Measurements from ENCODE around the gene C1GALT1. TPM values are rescaled to one million over a fixed set of nuclear protein-coding genes. Genes with fewer than 3 reads are reported as not detected.

C1GALT1 gene
- total RNA-seq, 1 experiment from 2014 or later: 54.5 TPM

DNA sequence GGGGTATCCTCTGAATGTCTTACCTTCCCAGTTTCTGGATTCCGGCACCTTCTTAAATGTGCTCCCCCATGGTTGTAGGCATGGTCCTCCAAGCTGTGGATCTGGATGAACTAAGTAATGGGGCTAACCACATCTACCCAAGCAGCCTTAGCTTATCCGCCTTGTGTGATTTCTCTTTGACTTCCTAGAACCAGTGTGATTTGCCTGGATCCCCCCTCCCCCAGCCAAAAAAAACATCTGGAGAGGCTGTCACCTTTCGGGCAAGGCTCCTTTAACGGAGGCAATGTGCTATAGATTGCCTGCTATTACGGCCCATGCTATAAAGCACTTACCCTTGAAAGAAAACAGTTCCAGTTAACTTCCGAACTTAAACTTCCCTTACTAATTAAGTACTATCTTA lies 33.9 kb downstream of the C1GALT1 start:
- BruUV-seq (replicated peaks): no TSS peak
- Histone ChIP-seq H3K9me3 (ENCODE audit: control insufficient read depth, insufficient read depth, low read depth, low read length) (no peaks in the 10 kb centered on the region), H3K4me1 (ENCODE audit: control insufficient read depth, insufficient read depth, low read length) (peaks cover under 1% of the 10 kb centered on the region; the same call in 1 of the 2 replicates), H3K36me3 (ENCODE audit: control insufficient read depth, insufficient read depth, low read length) (no peaks in the 10 kb centered on the region), H3K27me3 (ENCODE audit: control insufficient read depth, insufficient read depth, low read length) (no peaks in the 10 kb centered on the region), H3K27ac (ENCODE audit: low read length) (no peak overlapping the region), H3K4me3 (ENCODE audit: low read depth in 2 of 2, low read length in 2 of 2) (no peak overlapping the region)
- in situ Hi-C loops (cut with HindIII; ENCODE audit: low pct_unique_long_range_greater_than_20kb, low sequenced_read_pairs): no loop called here
- POLR2A ChIA-PET: no interaction called here
- DNase-seq (ENCODE audit: low read depth, low spot score) (no peak), ATAC-seq (no peak)
- CTCF ChIA-PET: no interaction called here
- TF ChIP-seq REST (IDR thresholded peaks at IDR 0.05; ENCODE audit: insufficient read depth in 1 of 2, low read depth in 2 of 2, low read length in 1 of 2) (no peak), SIN3A (IDR thresholded peaks at IDR 0.05; ENCODE audit: borderline replicate concordance, insufficient read depth, low read depth, low read length) (no peak), POLR2AphosphoS5 (IDR thresholded peaks at IDR 0.05; ENCODE audit: low read depth, low read length) (no peak), TCF7L2 (IDR thresholded peaks at IDR 0.05; ENCODE audit: low read depth, low read length) (no peak)
- TF ChIP-seq, protein P1, sequence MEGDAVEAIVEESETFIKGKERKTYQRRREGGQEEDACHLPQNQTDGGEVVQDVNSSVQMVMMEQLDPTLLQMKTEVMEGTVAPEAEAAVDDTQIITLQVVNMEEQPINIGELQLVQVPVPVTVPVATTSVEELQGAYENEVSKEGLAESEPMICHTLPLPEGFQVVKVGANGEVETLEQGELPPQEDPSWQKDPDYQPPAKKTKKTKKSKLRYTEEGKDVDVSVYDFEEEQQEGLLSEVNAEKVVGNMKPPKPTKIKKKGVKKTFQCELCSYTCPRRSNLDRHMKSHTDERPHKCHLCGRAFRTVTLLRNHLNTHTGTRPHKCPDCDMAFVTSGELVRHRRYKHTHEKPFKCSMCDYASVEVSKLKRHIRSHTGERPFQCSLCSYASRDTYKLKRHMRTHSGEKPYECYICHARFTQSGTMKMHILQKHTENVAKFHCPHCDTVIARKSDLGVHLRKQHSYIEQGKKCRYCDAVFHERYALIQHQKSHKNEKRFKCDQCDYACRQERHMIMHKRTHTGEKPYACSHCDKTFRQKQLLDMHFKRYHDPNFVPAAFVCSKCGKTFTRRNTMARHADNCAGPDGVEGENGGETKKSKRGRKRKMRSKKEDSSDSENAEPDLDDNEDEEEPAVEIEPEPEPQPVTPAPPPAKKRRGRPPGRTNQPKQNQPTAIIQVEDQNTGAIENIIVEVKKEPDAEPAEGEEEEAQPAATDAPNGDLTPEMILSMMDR (IDR thresholded peaks at IDR 0.05): no peak
- intact Hi-C loops (cut with micrococcal nuclease; ENCODE audit: unreplicated experiment): no loop called here

DNA sequence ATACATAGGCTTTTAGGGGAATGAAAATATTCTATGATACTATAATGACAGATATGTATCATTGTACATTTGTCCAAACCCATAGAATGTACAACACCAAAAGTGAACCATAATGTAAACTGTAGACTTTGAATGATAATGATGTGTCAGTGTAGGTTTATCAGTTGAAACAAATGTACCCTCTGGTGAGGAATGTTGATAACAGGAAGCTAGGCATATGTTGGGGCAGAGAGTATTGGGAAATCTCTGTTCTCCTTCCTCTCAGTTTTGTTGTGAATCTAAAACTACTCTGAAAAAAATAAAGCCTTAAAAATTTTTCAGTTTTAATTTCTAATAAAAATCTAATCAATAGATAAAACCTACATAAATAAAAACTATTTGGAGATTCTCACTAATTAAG lies 36.9 kb downstream of the C1GALT1 start:
- H3K27ac ChIP-seq (ENCODE audit: low read length): no peak overlapping the region
- no peaks in the 10 kb centered on the region for H3K9me3 ChIP-seq (ENCODE audit: control insufficient read depth, insufficient read depth, low read depth, low read length)
- DNase-seq (ENCODE audit: low read depth, low spot score) (no peak), ATAC-seq (no peak)
- in situ Hi-C loops (cut with HindIII; ENCODE audit: low pct_unique_long_range_greater_than_20kb, low sequenced_read_pairs) (no loop called here), intact Hi-C loops (cut with micrococcal nuclease; ENCODE audit: unreplicated experiment) (no loop called here)
- peaks cover 4% of the 10 kb centered on the region; the same call in 1 of the 2 replicates for H3K4me1 ChIP-seq (ENCODE audit: control insufficient read depth, insufficient read depth, low read length)
- POLR2A ChIA-PET: interaction anchor here (0.6 kb wide), 1 partner anchor 587 kb away, joined by 3 read pairs; no protein-coding TSS in a partner anchor
- CTCF ChIA-PET: no interaction called here
- no TSS peak for BruUV-seq (replicated peaks)
- no peaks in the 10 kb centered on the region for H3K27me3 ChIP-seq (ENCODE audit: control insufficient read depth, insufficient read depth, low read length)
- H3K36me3 ChIP-seq (ENCODE audit: control insufficient read depth, insufficient read depth, low read length): no peaks in the 10 kb centered on the region
- TF ChIP-seq POLR2AphosphoS5 (IDR thresholded peaks at IDR 0.05; ENCODE audit: low read depth, low read length) (no peak), REST (IDR thresholded peaks at IDR 0.05; ENCODE audit: insufficient read depth in 1 of 2, low read depth in 2 of 2, low read length in 1 of 2) (no peak), SIN3A (IDR thresholded peaks at IDR 0.05; ENCODE audit: borderline replicate concordance, insufficient read depth, low read depth, low read length) (no peak), TCF7L2 (IDR thresholded peaks at IDR 0.05; ENCODE audit: low read depth, low read length) (no peak)
- TF ChIP-seq, protein P1 (IDR thresholded peaks at IDR 0.05): no peak
- no peak overlapping the region for H3K4me3 ChIP-seq (ENCODE audit: low read depth in 2 of 2, low read length in 2 of 2)
